NCI-H128 (cell line): Measurements from ENCODE around the gene EXOC3L1.
A peak's percentile ranks its signal among the peaks of the same experiment; 100 is the strongest.

Experiments used
- DNase-seq: peaks from one replicate; lab custom pipeline; 2025; ENCODE audit not compliant: unreplicated experiment; lab: John Stamatoyannopoulos, UW

Gene EXOC3L1, protein sequence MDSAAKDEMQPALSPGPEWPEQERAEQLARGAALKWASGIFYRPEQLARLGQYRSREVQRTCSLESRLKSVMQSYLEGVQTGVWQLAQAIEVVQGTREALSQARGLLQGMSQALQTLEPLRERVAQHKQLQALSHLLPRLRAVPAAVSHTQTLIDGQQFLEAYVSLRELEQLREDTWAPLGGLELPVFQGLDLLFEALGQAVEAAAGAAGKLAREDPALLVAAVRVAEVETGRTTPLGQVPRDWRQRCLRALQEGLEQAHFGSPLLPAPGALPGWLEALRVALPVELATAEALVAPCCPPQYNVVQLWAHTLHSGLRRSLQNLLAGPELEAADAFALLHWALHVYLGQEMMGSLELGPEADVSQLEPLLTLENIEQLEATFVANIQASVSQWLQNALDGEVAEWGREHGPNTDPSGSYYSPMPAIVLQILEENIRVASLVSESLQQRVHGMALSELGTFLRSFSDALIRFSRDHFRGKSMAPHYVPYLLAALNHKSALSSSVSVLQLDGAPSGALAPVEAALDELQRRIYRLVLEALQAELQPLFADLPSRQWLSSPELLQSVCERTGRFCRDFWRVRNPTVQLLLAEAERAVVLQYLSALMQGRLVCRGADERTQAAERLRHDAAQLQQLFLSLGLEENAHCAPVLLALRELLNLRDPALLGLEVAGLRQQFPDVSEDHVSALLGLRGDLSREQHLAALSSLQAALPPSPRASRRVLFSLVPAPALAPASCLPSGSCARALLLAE

DNA sequence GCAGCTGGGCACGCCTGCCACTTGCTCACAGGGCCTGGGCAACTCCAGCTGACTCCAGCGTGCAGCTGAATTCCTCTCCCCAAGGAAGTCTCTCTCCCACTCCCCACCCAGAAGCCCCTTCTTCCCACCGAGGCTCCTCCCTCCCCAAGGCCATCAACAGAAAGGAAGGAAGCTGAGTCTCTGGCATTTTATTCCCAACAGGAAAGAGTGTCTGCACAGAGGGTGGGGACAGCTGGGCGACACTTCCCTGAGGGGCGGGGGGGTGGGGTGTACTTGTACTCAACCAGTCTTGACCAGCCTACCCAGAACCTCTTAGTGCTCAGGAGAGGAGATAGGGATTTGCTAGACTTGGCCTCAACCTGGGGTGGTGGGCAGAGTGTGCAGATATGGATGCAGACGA lies at the start of gene EXOC3L1:
Gene EXOC3L1 (minus strand): TSS at position 96 of the 400 bp plus-strand sequence. CDS start 460 bp downstream, outside the sequence.
- no peak for DNase-seq

DNA sequence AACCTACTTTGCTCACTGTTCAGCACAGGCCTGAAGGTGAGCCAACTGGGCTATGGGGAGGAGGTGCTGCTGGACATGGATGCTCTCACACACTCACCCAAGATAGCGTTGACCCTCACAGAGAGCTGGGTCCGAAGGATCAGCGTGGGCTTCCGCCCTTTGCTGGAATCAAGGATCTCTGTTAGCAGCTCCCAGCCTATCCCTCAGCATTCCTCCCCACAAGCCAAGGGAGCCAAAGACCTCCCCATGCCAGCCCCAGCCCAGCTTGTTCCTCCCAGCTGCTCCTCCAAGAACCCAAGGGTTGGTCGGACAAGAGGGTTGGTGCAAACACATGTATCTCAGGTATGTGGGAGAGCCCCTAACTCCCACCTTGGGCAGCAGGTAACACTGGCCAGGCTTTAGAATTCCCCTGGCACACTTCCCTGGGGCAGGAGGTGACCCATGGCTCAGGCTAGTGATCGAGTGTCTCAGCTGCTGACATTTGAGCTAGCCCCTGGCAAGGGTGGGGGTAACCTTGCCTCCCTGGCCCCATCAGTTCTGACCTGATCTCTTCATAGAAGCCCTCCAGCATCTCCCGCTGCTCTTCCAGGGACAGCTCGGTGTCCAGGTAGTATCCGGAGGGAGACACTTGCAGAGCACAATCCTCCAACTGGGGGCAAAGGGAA lies 49.0 kb upstream of the EXOC3L1 start:
- DNase-seq = no peak

DNA sequence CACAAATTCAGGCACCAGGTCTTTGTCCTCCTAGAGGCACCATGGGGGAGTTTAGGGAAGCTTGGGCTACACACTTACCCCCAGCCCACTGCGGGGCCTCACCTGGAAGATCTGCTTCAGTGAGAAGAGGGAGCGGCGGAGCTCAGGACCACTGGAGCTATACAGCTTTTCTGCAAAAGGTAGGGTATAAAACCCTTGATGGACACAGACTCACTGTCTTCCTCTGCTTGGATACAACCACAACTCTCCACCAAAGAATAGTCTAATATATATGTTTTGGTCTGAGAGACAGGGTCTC lies 48.3 kb upstream of the EXOC3L1 start:
- DNase-seq = no peak

GRCh38 chr16:67237396-67238277 lies 47.7 kb upstream of the EXOC3L1 start:
- DNase-seq = no peak

DNA sequence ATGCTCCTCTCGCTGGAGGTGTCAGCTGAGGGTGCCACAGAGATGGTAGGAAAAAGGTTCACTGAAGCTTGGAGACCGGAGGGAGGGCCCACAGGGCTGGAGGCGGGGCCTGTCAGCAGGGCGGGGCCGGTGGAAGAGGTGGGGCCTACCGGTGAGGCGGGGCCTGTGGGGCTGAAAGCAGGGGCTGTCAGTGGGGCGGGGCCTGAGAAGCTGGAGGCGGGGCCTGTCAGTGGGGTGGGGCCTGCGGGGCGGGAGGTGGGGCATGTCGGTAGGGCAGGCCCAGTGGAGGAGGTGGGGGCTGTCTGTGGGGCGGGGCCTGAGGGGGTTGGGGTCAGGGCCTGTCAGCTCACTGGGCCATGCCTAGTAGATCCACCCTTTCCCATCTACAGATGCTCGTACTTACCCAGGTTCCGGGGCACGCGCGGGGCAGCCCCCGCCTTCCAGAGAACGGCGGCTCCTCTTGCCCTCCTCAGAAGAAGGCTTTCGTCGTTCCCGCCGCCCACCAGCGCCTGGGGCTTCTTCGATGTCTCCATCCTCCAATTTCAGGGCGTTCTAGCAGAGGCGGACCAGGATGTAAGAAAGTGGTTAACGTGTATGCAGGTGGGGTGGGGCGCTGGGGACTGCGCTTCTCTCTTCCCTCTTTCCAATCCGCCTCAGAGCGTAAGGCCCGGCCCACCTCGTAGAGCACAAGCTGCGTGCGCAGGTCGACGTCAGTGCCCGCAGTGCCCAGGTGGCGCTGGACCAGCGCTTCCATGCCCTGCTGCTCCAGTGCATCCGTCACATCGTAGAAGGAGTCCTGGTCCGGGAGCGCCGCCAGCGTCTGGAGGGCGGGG lies 46.8 kb upstream of the EXOC3L1 start:
- no peak for DNase-seq

DNA sequence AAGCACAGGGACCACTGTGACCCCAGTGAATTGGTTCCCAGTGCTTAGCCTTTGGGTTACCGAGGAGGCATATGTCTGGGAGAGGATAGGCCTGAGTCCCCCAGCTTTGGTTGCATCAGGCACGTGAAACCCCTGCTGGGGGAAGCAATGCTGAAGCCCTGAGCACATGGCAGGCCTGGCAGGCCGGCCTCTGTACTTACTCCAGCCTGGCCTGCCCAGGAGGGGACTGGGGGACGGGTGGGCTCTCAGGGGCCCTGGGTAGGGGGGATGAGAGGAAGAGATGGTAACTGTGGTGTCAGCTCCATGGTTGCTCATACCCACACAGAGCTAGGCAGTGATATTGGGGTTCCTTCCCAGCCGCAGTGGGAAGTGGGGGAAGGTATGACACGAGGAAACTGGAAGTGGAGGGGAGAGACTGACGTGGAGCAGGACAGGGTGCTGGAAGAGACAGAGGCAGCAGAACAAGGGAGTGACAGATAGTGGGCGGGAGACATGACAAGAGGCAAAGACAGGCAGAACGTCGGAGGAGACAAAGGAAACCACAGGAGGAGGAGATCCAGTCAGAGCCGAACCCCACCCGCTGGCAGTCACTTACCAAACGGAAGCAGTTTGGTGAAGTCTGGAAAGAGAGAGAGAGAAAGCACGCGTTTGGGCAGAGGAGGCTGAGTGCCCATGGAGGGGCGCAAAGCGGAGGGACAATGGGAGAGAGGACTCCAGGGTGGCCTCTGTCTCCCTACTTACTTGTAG lies 46.1 kb upstream of the EXOC3L1 start:
- no peak for DNase-seq

- DNase-seq = no peak
Observed at GRCh38 chr16:67234180-67234597, 44.3 kb upstream of the EXOC3L1 start.

- no peak for DNase-seq
Observed at GRCh38 chr16:67233596-67233995, 43.7 kb upstream of the EXOC3L1 start.

DNA sequence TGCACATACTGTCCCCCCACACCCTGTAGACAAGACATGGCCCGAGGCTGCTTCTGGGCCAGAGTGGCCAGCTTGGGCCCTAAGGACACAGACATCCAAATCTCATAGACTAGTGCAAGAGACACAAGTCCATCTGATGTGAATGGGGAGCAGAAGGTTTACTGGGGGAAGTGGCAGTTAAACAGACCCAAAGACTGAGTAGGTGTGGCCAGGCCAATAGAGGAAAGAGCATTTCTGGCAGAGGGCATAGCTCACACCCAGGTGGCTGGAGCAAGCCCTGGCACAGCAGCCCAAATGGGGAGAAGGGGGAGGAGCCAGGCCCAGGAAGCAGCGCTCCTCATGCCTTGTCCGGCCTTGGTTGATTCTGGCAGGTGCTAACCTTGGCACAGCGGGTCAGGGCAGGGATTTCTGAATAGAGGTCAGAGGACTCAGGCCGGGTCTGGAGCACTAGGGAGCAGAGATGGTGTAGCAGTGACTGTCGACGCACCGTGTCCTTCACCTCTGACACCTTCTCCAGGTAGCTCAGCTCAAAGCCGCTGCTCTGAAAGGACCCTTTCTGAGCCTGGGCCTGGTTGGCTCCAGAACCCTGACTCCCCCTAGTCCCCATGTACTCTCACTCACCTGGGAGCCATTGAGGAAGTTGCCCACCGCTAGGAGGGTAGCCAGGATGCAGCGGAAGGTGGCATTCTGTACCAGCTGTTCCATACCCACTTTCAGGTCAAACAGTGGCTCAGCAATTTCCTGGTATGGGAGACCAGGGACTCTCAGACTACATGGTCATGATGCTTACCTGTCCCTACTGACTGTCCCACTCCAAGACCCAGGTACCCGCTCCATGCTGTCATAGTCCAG lies 41.1 kb upstream of the EXOC3L1 start:
- DNase-seq = no peak

DNA sequence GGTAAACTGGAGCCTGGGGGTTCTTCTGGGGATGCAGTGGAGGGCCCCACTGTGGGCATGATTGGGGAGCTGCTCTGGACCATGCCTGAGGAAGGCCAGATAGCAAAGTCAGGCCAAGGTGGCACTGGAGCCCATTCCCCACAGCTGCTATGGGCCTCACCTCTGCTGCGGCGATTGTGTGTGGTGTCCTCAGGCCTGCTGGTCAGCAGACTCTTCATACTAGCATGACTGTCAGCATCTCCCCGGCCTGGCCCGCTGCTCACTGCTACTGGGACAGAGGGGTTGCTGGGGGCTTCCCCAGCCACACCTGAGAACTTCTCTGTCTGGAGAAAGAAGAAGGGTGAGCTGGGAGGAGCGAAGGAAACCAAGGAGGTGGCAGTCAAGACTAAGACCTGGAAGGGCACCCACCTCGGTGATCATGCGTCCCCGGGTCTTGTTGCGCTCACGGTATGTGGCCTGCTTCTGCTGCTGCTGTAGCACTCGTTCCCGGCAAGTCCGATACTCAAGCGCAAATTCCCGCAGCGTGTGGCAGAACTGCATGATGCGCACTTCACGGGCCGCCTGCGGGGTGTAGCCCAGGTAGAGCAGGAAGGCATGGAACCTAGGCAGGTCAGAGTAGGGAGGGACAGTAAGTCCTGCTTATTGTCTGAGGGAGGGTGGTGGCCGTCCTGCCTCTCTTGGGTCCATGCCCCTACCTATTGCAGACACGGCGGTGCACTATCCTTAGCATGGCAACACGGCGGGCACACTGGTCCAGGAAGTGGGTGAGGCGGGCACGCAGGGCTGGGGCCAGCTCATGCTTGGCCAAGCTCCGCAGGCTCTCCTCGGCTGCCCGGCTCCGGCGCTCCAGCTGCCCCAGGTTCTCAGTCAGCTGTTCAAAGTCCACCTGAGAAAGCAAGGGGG lies 40.2 kb upstream of the EXOC3L1 start:
- DNase-seq = no peak

- DNase-seq = no peak
Observed at GRCh38 chr16:67228905-67229304, 39.0 kb upstream of the EXOC3L1 start.

DNA sequence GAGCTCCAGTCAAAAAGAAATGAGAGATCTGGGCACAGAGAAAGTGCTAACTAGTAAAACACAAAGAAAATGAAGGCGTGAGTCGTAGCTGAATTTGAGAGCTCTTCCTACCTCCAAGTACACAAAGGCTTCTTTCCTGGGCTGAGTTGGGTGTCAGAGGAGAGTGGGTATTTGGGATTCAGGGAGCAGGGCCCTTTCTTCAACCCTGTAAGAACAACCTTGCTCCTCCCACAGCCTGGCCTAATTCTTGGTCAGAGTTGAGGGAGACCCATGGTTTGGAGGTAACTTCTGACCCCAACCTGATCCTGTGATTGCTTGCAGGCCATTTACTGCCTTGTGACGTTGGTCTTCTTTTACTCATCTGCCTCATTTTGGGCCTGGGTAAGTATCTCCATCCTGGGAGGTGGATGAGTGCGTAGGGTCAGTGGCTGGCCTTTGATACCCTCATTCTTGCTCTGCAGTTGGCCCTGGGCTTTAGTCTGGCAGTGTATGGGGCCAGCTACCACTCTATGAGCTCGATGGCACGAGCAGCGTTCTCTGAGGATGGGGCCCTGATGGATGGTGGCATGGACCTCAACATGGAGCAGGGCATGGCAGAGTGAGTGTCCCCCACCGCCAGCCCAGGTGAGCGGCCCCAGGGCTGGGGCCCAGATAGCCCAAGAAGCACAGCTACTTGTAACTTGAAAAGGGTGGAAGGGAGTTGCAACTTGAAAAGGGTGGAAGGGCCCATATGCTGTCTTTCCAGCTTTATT lies 38.3 kb upstream of the EXOC3L1 start:
- DNase-seq = no peak

GRCh38 chr16:67227567-67227921 lies 37.6 kb upstream of the EXOC3L1 start:
- DNase-seq = no peak

DNA sequence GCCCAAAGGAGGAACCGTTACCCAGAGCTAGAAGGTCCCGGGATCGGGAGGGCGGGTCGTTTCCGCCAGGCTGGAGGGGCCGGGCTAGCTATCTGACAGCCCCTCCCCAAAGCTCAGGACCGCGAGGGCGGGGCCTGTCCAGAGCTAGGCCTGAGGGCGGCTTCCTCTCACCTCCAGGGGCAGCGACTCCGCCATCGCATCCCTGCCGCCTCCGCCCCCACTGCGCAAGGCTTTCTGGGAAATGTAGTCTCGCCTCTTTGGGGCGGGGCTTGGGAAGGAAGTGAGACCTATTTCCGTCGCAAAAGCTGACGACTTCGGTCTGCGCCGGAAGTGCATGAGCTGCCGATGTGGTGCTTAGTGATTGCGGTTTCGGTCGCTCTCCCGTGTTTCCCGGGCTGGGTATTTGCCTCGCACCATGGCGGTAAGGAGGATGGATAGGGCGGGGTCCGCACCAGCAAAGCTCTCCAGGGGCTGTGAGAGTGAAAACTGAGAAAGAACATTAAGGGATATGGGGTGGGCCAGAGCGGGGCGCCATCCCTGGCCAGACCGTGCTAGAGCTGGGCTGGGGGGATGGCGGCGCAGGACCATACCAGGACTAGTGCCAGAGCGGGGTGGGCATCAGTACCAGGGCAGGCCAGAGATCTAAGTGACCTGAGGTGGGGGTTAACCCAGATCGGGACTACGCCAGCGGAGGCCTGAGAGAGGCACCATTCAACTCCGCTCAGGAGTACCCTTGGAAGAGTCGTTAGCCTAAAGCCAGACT lies 37.0 kb upstream of the EXOC3L1 start, which contains the start of gene TMEM208:
Gene TMEM208 (plus strand): TSS at position 327 of the 763 bp plus-strand sequence. CDS start 89 bp downstream, at position 416.
- DNase-seq = peak; percentile 91

GRCh38 chr16:67226295-67226803 lies 36.4 kb upstream of the EXOC3L1 start:
- DNase-seq = no peak

- DNase-seq = no peak
Observed at GRCh38 chr16:67223992-67224391, 34.1 kb upstream of the EXOC3L1 start.
